GM23338 (cell line): ENCODE results near the gene NECTIN2. TPM values are rescaled to one million over a fixed set of nuclear protein-coding genes. Genes with fewer than 3 reads are reported as not detected.
A peak's percentile ranks its signal among the peaks of the same experiment; 100 is the strongest.
"Not testable (repeated sequence)": the region's sequence is repeated elsewhere in the genome, so short reads cannot be mapped to it uniquely, and the experiment has no call there.

Source experiments
- ATAC-seq: fragments of 200-7000 bp; cut with Tn5 transposase; 3 replicates; pipeline ENCODE4 v1.9.1; 2020
- DNase-seq: peaks from one replicate; pipeline ENCODE4 v3.0.0-alpha.2; 2015; ENCODE audit warnings: low spot score
- H2AFZ ChIP-seq: fragments of 200-600 bp; sonication (generic); 2 replicates; pipeline ENCODE4 v1.8.0; 2016; ENCODE audit warnings: antibody characterized with exemption, mild to moderate bottlenecking, moderate library complexity
- H3F3A ChIP-seq: fragments of 200-600 bp; sonication (generic); replicated peaks from 2 replicates; pipeline ENCODE4 v1.8.0; 2017; ENCODE audit warnings: antibody characterized with exemption, mixed run types, low read depth
- H3K27ac ChIP-seq: fragments of 200-600 bp; sonication (generic); 2 replicates; pipeline ENCODE4 v1.6.1; 2016; ENCODE audit warnings: low read depth
- H3K27me3 ChIP-seq: fragments of 200-600 bp; sonication (generic); 2 replicates; pipeline ENCODE4 v1.8.0; 2016; ENCODE audit warnings: mild to moderate bottlenecking, mixed run types, moderate library complexity; ENCODE audit not compliant: insufficient read depth
- H3K36me3 ChIP-seq: fragments of 200-600 bp; sonication (generic); 2 replicates; pipeline ENCODE4 v1.8.0; 2016; ENCODE audit warnings: mild to moderate bottlenecking; ENCODE audit not compliant: insufficient read depth
- H3K4me1 ChIP-seq: fragments of 200-600 bp; sonication (generic); 2 replicates; pipeline ENCODE4 v1.8.0; 2016; ENCODE audit warnings: mild to moderate bottlenecking, moderate library complexity; ENCODE audit not compliant: insufficient read depth
- H3K4me2 ChIP-seq: fragments of 200-600 bp; sonication (generic); 2 replicates; pipeline ENCODE4 v1.7.1; 2017; ENCODE audit warnings: mixed run types
- H3K4me3 ChIP-seq: fragments of 200-600 bp; sonication (generic); 2 replicates; pipeline ENCODE4 v1.6.1; 2016; ENCODE audit warnings: mixed run types
- H3K79me2 ChIP-seq: fragments of 200-600 bp; sonication (generic); replicated peaks from 2 replicates; pipeline ENCODE4 v1.8.0; 2017; ENCODE audit warnings: mild to moderate bottlenecking; ENCODE audit not compliant: insufficient read depth
- H3K9me2 ChIP-seq: fragments of 200-600 bp; sonication (generic); 2 replicates; pipeline ENCODE4 v1.8.0; 2017; ENCODE audit not compliant: insufficient read depth
- H4K20me1 ChIP-seq: fragments of 200-600 bp; sonication (generic); replicated peaks from 2 replicates; pipeline ENCODE4 v1.8.0; 2017; ENCODE audit warnings: mild to moderate bottlenecking; ENCODE audit not compliant: insufficient read depth
- H3K27ac Mint-ChIP-seq: 2 replicates; pipeline ENCODE4 v1.8.0; 2020; ENCODE audit warnings: inconsistent platforms, mild to moderate bottlenecking, moderate library complexity, mixed read lengths
- H3K27me3 Mint-ChIP-seq: 3 replicates; pipeline ENCODE4 v1.8.0; 2022; ENCODE audit warnings: low read depth, mild to moderate bottlenecking, moderate library complexity, mixed read lengths, inconsistent platforms; ENCODE audit not compliant: insufficient read depth, poor library complexity
- H3K36me3 Mint-ChIP-seq: 3 replicates; pipeline ENCODE4 v1.8.0; 2021; ENCODE audit warnings: low read depth, mild to moderate bottlenecking, inconsistent platforms, moderate library complexity, mixed read lengths
- H3K4me1 Mint-ChIP-seq: 3 replicates; pipeline ENCODE4 v1.8.0; 2020; ENCODE audit warnings: mild to moderate bottlenecking, inconsistent platforms, mixed read lengths
- H3K4me3 Mint-ChIP-seq: 3 replicates; pipeline ENCODE4 v1.8.0; 2021; ENCODE audit warnings: moderate library complexity, mild to moderate bottlenecking, inconsistent platforms, mixed read lengths
- H3K9me3 Mint-ChIP-seq: 3 replicates; pipeline ENCODE4 v1.8.0; 2020; ENCODE audit warnings: moderate library complexity, mild to moderate bottlenecking, inconsistent platforms, mixed read lengths
- CREB1 ChIP-seq: fragments of 250-450 bp; sonication (Bioruptor Pico); IDR thresholded peaks from 2 replicates; pipeline ENCODE4 v1.5.0; 2020; ENCODE audit warnings: low read depth, mild to moderate bottlenecking, moderate library complexity
- ETS1 ChIP-seq: IDR thresholded peaks from 2 replicates; pipeline ENCODE4 v1.6.1; 2016; ENCODE audit warnings: antibody characterized with exemption
- JUNB ChIP-seq: IDR thresholded peaks from one replicate; pipeline ENCODE4 v1.6.1; 2016; ENCODE audit warnings: antibody characterized with exemption; ENCODE audit not compliant: unreplicated experiment
- NANOG ChIP-seq: IDR thresholded peaks from 2 replicates; pipeline ENCODE4 v1.6.1; 2016; ENCODE audit warnings: antibody characterized with exemption, borderline replicate concordance
- POLR2AphosphoS5 ChIP-seq: IDR thresholded peaks from 2 replicates; pipeline ENCODE4 v1.6.1; 2016; ENCODE audit warnings: antibody characterized with exemption, low read depth
- STAT1 ChIP-seq: IDR thresholded peaks from one replicate; pipeline ENCODE4 v1.6.1; 2016; ENCODE audit warnings: antibody characterized with exemption; ENCODE audit not compliant: unreplicated experiment
- ZNF114 ChIP-seq: fragments of 250-450 bp; sonication (Bioruptor Pico); IDR thresholded peaks from 2 replicates; pipeline ENCODE4 v1.5.0; 2020; ENCODE audit warnings: mild to moderate bottlenecking, moderate library complexity
- ZNF331 ChIP-seq: fragments of 250-450 bp; sonication (Bioruptor Pico); IDR thresholded peaks from 2 replicates; pipeline ENCODE4 v1.5.0; 2020; ENCODE audit warnings: low read depth, mild to moderate bottlenecking, moderate library complexity
- polyA plus RNA-seq: library from polyadenylated mRNA; unstranded; fragments of >200 nt; fragmentation: Nextera tagmentation; extraction: Ambion mirVana; gene quantifications from 2 replicates; pipeline ENCODE4 v1.2.1, GENCODE V29; 2016
- total RNA-seq: library from RNA; depleted of rRNA; stranded (reverse); fragments of >200 nt; shearing (Covaris generic); gene quantifications from 2 replicates; pipeline ENCODE4 v1.2.3, GENCODE V29; 2014
- TF ChIP-seq, protein P1 (sequence below), 2 experiments: fragments of 200-600 bp in 1 of 2; sonication (generic) in 1 of 2; conservative IDR thresholded peaks; 2 replicates each; pipeline versions ENCODE4 v1.5.1 to v1.6.1; 2016 to 2017; ENCODE audit warnings: antibody characterized with exemption in 2 of 2, low read depth in 2 of 2, mild to moderate bottlenecking in 2 of 2, moderate library complexity in 1 of 2

Gene NECTIN2
- total and polyA plus RNA-seq, 2 experiments from 2014 or later, result 109 to 230 TPM

DNA sequence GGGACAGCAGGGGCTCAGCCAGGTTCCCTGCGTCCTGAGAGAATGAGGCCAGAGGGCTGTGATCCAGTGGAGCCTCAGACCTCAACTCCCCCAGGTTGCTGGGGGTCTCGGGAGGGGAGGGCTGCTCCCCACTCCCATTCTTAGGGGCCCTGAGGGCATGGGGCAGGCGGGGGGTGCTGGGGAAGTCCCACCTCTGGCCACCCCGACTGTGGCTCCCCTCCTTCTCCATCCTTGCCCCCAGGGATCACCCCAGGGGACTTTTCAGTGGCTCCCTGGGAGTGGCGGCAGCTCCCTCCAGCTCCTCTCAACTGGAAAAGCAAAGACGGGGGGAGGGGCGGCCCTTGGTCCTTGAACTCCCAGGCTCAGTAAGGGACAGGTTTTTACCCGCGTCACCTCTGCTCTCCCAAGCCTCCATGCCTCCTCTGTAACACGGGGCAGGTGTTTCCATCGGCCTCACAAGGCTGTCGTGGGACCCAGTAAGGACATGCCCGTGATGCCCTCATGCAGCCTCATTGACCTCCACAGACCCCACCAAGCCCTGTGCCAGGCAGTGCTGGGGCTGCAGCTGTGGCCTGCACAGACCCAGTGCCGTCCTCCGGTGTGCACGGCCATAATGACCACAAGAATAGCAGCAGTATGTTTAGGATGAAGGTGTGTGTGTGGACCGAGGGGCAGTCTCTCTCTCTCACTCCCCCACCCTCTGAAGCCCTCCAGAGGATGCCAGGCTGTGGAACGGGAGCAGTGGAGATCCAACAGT lies 33.4 kb downstream of the NECTIN2 start (continued):
- TF ChIP-seq, protein P1, sequence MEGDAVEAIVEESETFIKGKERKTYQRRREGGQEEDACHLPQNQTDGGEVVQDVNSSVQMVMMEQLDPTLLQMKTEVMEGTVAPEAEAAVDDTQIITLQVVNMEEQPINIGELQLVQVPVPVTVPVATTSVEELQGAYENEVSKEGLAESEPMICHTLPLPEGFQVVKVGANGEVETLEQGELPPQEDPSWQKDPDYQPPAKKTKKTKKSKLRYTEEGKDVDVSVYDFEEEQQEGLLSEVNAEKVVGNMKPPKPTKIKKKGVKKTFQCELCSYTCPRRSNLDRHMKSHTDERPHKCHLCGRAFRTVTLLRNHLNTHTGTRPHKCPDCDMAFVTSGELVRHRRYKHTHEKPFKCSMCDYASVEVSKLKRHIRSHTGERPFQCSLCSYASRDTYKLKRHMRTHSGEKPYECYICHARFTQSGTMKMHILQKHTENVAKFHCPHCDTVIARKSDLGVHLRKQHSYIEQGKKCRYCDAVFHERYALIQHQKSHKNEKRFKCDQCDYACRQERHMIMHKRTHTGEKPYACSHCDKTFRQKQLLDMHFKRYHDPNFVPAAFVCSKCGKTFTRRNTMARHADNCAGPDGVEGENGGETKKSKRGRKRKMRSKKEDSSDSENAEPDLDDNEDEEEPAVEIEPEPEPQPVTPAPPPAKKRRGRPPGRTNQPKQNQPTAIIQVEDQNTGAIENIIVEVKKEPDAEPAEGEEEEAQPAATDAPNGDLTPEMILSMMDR (conservative IDR thresholded peaks at IDR 0.05; ENCODE audit: low read depth in 2 of 2), result no peak
- no peak for TF ChIP-seq POLR2AphosphoS5
- no peak for TF ChIP-seq ETS1
- no peak for TF ChIP-seq NANOG
- no peak for TF ChIP-seq STAT1
- no peak for TF ChIP-seq CREB1 (CRISPR knock-in tag)
- no peak for TF ChIP-seq ZNF331 (CRISPR knock-in tag)
- TF ChIP-seq ZNF114 (CRISPR knock-in tag), result no peak
- no peak for TF ChIP-seq JUNB

DNA sequence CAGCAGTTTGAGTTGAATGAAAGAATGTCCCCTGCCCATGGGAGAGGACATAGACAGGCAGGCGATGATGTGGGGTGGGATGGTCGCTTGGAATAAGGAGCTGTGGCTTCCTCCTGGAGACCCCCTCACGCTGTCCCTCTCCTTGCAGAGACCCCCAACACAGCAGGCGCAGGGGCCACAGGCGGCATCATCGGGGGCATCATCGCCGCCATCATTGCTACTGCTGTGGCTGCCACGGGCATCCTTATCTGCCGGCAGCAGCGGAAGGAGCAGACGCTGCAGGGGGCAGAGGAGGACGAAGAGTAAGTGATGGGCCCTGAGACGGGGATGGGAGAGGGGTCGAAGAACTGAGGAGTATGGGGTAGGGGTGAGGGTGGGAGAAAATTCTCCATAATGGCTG lies 36.0 kb downstream of the NECTIN2 start:
- Mint-ChIP-seq H3K36me3 (peaks cover 46% of the 10 kb centered on the region), H3K27ac (peak overlapping the region; percentile 34)
- ATAC-seq, result peak; percentile 6; the same call in 2 of the 3 replicates

GRCh38 chr19:44882619-44883397 lies 36.7 kb downstream of the NECTIN2 start:
- Mint-ChIP-seq H3K36me3 (peaks cover 45% of the 10 kb centered on the region), H3K27ac (peak overlapping the region; percentile 34; the same call in 1 of the 2 replicates), H3K27me3 (peaks cover 13% of the 10 kb centered on the region), H3K4me1 (peaks cover 32% of the 10 kb centered on the region)
- H3K79me2 ChIP-seq, H3K4me3 ChIP-seq, H3K9me3 Mint-ChIP-seq, H3K27me3 ChIP-seq, H2AFZ ChIP-seq, H3K9me2 ChIP-seq, H3K4me3 Mint-ChIP-seq, H4K20me1 ChIP-seq, H3F3A ChIP-seq: not testable (repeated sequence)
- DNase-seq (peak; percentile 48), ATAC-seq (peak; percentile 51)
- H3K4me1 ChIP-seq, result peaks cover 29% of the 10 kb centered on the region
- H3K4me2 ChIP-seq, result peak overlapping the region; percentile 60
- H3K36me3 ChIP-seq, result peaks cover 11% of the 10 kb centered on the region
- H3K27ac ChIP-seq, result peak overlapping the region; percentile 92

More for the DNA sequence above, 36.0 kb downstream of the NECTIN2 start:
- Histone ChIP-seq H3K27ac (peak overlapping the region; percentile 92), H2AFZ (no peak overlapping the region), H3K27me3 (no peaks in the 10 kb centered on the region), H3K4me2 (peak overlapping the region; percentile 60), H3K4me1 (peaks cover 36% of the 10 kb centered on the region), H3K9me2 (no peaks in the 10 kb centered on the region), H3K79me2 (no peaks in the 10 kb centered on the region), H3K4me3 (no peak overlapping the region), H4K20me1 (0 out of 2 replicates have a peak, but pooled peaks cover 7% of the 10 kb centered on the region), H3F3A (peaks cover 15% of the 10 kb centered on the region; the same call in 1 of the 2 replicates), H3K36me3 (peaks cover 11% of the 10 kb centered on the region)
- Mint-ChIP-seq H3K9me3 (no peaks in the 10 kb centered on the region), H3K4me3 (no peak overlapping the region), H3K27me3 (peaks cover 13% of the 10 kb centered on the region), H3K4me1 (peaks cover 39% of the 10 kb centered on the region)
- no peak for DNase-seq
- TF ChIP-seq NANOG, result no peak
